Ascending aorta (tissue), 2 donors: Measurements from ENCODE around the gene TMEM88. TPM values are rescaled to one million over a fixed set of nuclear protein-coding genes. Genes with fewer than 3 reads are reported as not detected.
"Not testable (repeated sequence)": the region's sequence is repeated elsewhere in the genome, so short reads cannot be mapped to it uniquely, and the experiment has no call there.

Source experiments
- DNase-seq, 2 donors: peaks; one replicate each; pipeline ENCODE4 v3.0.0-alpha.2; 2019; ENCODE audit warnings: low spot score in 2 of 2
- H3K27ac ChIP-seq, 2 donors: fragments of 200-600 bp; sonication (generic); one replicate each; pipeline ENCODE4 v1.5.1; 2016 to 2017; ENCODE audit warnings: mild to moderate bottlenecking in 1 of 2
- H3K27me3 ChIP-seq: fragments of 200-600 bp; sonication (generic); one replicate; pipeline ENCODE4 v1.5.1; 2017
- H3K36me3 ChIP-seq, 2 donors: fragments of 200-600 bp; sonication (generic); one replicate each; pipeline ENCODE4 v1.5.1; 2016
- H3K4me1 ChIP-seq, 2 donors: fragments of 200-600 bp; sonication (generic); one replicate each; pipeline ENCODE4 v1.5.1; 2016 to 2017; ENCODE audit warnings: mild to moderate bottlenecking in 1 of 2
- H3K4me3 ChIP-seq, 2 donors: fragments of 200-600 bp; sonication (generic); one replicate each; pipeline ENCODE4 v1.5.1; 2016 to 2017; ENCODE audit warnings: mild to moderate bottlenecking in 1 of 2
- H3K9me3 ChIP-seq, 2 donors: fragments of 200-600 bp; sonication (generic); one replicate each; pipeline ENCODE4 v1.5.1; 2016
- CTCF ChIP-seq, 3 experiments: fragments of 200-600 bp in 2 of 3; fragments of 450-650 bp in 1 of 3; sonication (generic) in 2 of 3; IDR thresholded peaks; one replicate each; pipeline ENCODE4 v1.5.1; 2016 to 2019; ENCODE audit warnings: antibody characterized with exemption in 3 of 3, mild to moderate bottlenecking in 1 of 3, moderate library complexity in 1 of 3
- intact Hi-C: fragments of 100-400 bp; cut with DNase I; formaldehyde crosslinking; loops from one replicate; pipeline ENCODE4 v1.15.1; 2023
- total RNA-seq: library from RNA; depleted of rRNA; stranded (reverse); fragments of >200 nt; gene quantifications from one replicate; pipeline ENCODE4 v1.1.0, GENCODE V29; 2016

Gene TMEM88
- total RNA-seq, 1 donor from 2014 or later, result 223 TPM

GRCh38 chr17:7859028-7859427, 4.2 kb downstream of the TMEM88 start:
- TF ChIP-seq CTCF (IDR thresholded peaks at IDR 0.05), result no peak
- intact Hi-C loops, result loop anchor here (5.0 to 10.0 kb wide), 2 partner anchors 258 to 374 kb away; partner anchors contain the start of genes ALOXE3, POLR2A and SLC35G6
- Histone ChIP-seq H3K4me3 (peak overlapping the region in 1 of 2 donors; percentile 73), H3K4me1 (peaks cover 9 to 25% of the 10 kb centered on the region in 2 donors), H3K27me3 (no peaks in the 10 kb centered on the region), H3K27ac (peak overlapping the region in 1 of 2 donors; percentile 88), H3K36me3 (peaks cover 0 to 1% of the 10 kb centered on the region in 2 donors), H3K9me3 (no peaks in the 10 kb centered on the region)
- DNase-seq, result no peak

- intact Hi-C loops, result loop anchor here (1.0 to 2.0 kb wide), 2 partner anchors 26 to 127 kb away; partner anchors contain the start of gene CHD3
- no peaks in the 10 kb centered on the region for H3K36me3 ChIP-seq
- H3K4me3 ChIP-seq, result no peak overlapping the region
- no peak overlapping the region for H3K27ac ChIP-seq
- no peaks in the 10 kb centered on the region for H3K9me3 ChIP-seq
- H3K4me1 ChIP-seq, result peaks cover 0 to 10% of the 10 kb centered on the region in 2 donors
- no peak for DNase-seq
- peak; percentile 76 to 83 (median 76) for TF ChIP-seq CTCF (IDR thresholded peaks at IDR 0.05)
- H3K27me3 ChIP-seq, result no peaks in the 10 kb centered on the region
Measured at GRCh38 chr17:7862692-7863437, 8.0 kb downstream of the TMEM88 start.

GRCh38 chr17:7864384-7864783, 9.5 kb downstream of the TMEM88 start:
- H3K36me3 ChIP-seq, H3K27ac ChIP-seq, intact Hi-C loops, H3K4me1 ChIP-seq, H3K9me3 ChIP-seq, H3K27me3 ChIP-seq, H3K4me3 ChIP-seq, DNase-seq: not testable (repeated sequence)

GRCh38 chr17:7864995-7865650, 10.3 kb downstream of the TMEM88 start:
- Histone ChIP-seq H3K9me3 (no peaks in the 10 kb centered on the region), H3K27ac (no peak overlapping the region), H3K4me1 (no peaks in the 10 kb centered on the region), H3K36me3 (no peaks in the 10 kb centered on the region), H3K4me3 (no peak overlapping the region), H3K27me3 (no peaks in the 10 kb centered on the region)
- no peak for DNase-seq
- intact Hi-C loops, result no loop called here
- no peak for TF ChIP-seq CTCF (IDR thresholded peaks at IDR 0.05)

- no peaks in the 10 kb centered on the region for H3K36me3 ChIP-seq
- H3K27ac ChIP-seq, result no peak overlapping the region
- H3K27me3 ChIP-seq, result no peaks in the 10 kb centered on the region
- H3K4me3 ChIP-seq, result no peak overlapping the region
- no peak for DNase-seq
- TF ChIP-seq CTCF (IDR thresholded peaks at IDR 0.05), result no peak
- H3K4me1 ChIP-seq, result no peaks in the 10 kb centered on the region
- intact Hi-C loops, result no loop called here
- no peaks in the 10 kb centered on the region for H3K9me3 ChIP-seq
Measured at GRCh38 chr17:7867881-7868329, 13.0 kb downstream of the TMEM88 start.

GRCh38 chr17:7873051-7873450, 18.2 kb downstream of the TMEM88 start:
- intact Hi-C loops, result no loop called here
- no peak for DNase-seq
- no peak for TF ChIP-seq CTCF (IDR thresholded peaks at IDR 0.05)
- H3K4me3 ChIP-seq, result no peak overlapping the region
- H3K27me3 ChIP-seq, result no peaks in the 10 kb centered on the region
- no peaks in the 10 kb centered on the region for H3K9me3 ChIP-seq
- H3K27ac ChIP-seq, result no peak overlapping the region
- no peaks in the 10 kb centered on the region for H3K36me3 ChIP-seq
- H3K4me1 ChIP-seq, result no peaks in the 10 kb centered on the region
